SK-N-MC (cell line): ENCODE data around the gene PNN.
"Not testable (repeated sequence)": the region's sequence is repeated elsewhere in the genome, so short reads cannot be mapped to it uniquely, and the experiment has no call there.

Experiments
- DNase-seq: peaks from one replicate; pipeline ENCODE4 v3.0.0-alpha.2; 2011; ENCODE audit warnings: low read depth, low spot score
- H3K27ac ChIP-seq: fragments of 200-600 bp; sonication (generic); 2 replicates; pipeline ENCODE4 v1.5.1; 2016; ENCODE audit warnings: mixed run types
- H3K36me3 ChIP-seq: fragments of 200-600 bp; sonication (generic); 2 replicates; pipeline ENCODE4 v1.6.1; 2017; ENCODE audit warnings: antibody characterized with exemption, low read length, mixed read lengths; ENCODE audit not compliant: insufficient read depth
- H3K4me3 ChIP-seq: fragments of 200-600 bp; sonication (generic); 2 replicates; pipeline ENCODE4 v1.5.1; 2016
- H3K9ac ChIP-seq: fragments of 200-600 bp; sonication (generic); 2 replicates; pipeline ENCODE4 v1.8.0; 2017; ENCODE audit warnings: mixed run types, mixed read lengths; ENCODE audit not compliant: insufficient read length
- H3K9me3 ChIP-seq: fragments of 200-600 bp; sonication (generic); 2 replicates; pipeline ENCODE4 v1.6.1; 2017; ENCODE audit warnings: low read depth, mild to moderate bottlenecking, antibody characterized with exemption, low read length, moderate library complexity, mixed read lengths
- EZH2 ChIP-seq: fragments of 200-600 bp; sonication (generic); IDR thresholded peaks from one replicate; pipeline ENCODE4 v1.6.1; 2017; ENCODE audit warnings: antibody characterized with exemption
- FOXP2 ChIP-seq: optimal IDR thresholded peaks from 2 replicates; pipeline ENCODE3; 2011; ENCODE audit warnings: mild to moderate bottlenecking, moderate library complexity; ENCODE audit not compliant: insufficient read depth; ENCODE audit errors: extremely low read length, control extremely low read depth
- POLR2AphosphoS5 ChIP-seq: IDR thresholded peaks from 2 replicates; pipeline ENCODE4 v1.6.1; 2012; ENCODE audit warnings: mild to moderate bottlenecking, low read depth, low read length, borderline replicate concordance

Gene PNN

DNA sequence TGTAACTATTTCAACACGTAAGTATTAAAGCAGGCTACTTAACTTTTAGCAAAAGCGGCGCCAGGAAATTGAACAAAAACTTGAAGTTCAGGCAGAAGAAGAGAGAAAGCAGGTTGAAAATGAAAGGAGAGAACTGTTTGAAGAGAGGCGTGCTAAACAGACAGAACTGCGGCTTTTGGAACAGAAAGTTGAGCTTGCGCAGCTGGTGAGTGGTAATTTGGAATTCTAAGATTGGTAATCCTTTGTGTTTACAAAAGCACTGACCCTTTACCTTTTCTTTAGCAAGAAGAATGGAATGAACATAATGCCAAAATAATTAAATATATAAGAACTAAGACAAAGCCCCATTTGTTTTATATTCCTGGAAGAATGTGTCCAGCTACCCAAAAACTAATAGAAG, 4.0 kb downstream of the PNN start:
- Histone ChIP-seq H3K9ac (no peak overlapping the region), H3K27ac (peak overlapping the region; percentile 55; the same call in 1 of the 2 replicates), H3K36me3 (peaks cover 84% of the 10 kb centered on the region), H3K4me3 (no peak overlapping the region), H3K9me3 (no peaks in the 10 kb centered on the region)
- no peak for TF ChIP-seq EZH2
- no peak for DNase-seq

- no peak for DNase-seq
- no peak for TF ChIP-seq EZH2
- TF ChIP-seq POLR2AphosphoS5, result 0 out of 2 replicates have a peak, but pooled peaks have one; percentile 3
- TF ChIP-seq FOXP2, result no peak
- Histone ChIP-seq H3K9ac (no peak overlapping the region), H3K4me3 (no peak overlapping the region), H3K27ac (peak overlapping the region; percentile 58), H3K9me3 (no peaks in the 10 kb centered on the region), H3K36me3 (peaks cover 97% of the 10 kb centered on the region)
Observed at GRCh38 chr14:39180553-39180952, 5.5 kb downstream of the PNN start.

DNA sequence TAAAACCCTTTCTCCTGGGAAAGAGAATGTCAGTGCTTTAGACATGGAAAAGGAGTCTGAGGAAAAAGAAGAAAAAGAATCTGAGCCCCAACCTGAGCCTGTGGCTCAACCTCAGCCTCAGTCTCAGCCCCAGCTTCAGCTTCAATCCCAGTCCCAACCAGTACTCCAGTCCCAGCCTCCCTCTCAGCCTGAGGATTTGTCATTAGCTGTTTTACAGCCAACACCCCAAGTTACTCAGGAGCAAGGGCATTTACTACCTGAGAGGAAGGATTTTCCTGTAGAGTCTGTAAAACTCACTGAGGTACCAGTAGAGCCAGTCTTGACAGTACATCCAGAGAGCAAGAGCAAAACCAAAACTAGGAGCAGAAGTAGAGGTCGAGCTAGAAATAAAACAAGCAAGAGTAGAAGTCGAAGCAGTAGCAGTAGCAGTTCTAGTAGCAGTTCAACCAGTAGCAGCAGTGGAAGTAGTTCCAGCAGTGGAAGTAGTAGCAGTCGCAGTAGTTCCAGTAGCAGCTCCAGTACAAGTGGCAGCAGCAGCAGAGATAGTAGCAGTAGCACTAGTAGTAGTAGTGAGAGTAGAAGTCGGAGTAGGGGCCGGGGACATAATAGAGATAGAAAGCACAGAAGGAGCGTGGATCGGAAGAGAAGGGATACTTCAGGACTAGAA, 6.1 kb downstream of the PNN start:
- no peak; the same call in 1 of the 2 replicates for TF ChIP-seq POLR2AphosphoS5
- no peak for TF ChIP-seq FOXP2
- no peak for TF ChIP-seq EZH2
- H3K27ac ChIP-seq, result peak overlapping the region; percentile 12; the same call in 1 of the 2 replicates
- H3K9ac ChIP-seq, result no peak overlapping the region
- H3K36me3 ChIP-seq, result peaks cover 96% of the 10 kb centered on the region
- no peak overlapping the region for H3K4me3 ChIP-seq
- no peak for DNase-seq
- no peaks in the 10 kb centered on the region for H3K9me3 ChIP-seq

DNA sequence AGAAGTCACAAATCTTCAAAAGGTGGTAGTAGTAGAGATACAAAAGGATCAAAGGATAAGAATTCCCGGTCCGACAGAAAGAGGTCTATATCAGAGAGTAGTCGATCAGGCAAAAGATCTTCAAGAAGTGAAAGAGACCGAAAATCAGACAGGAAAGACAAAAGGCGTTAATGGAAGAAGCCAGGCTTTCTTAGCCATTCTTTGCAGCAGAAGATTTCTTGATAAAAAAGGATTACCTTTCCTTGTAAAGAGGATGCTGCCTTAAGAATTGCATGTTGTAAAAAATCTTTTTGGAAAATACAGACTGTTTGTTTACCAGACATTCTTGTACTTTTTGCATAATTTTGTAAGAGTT, 6.6 kb downstream of the PNN start:
- Histone ChIP-seq H3K9me3 (no peaks in the 10 kb centered on the region), H3K36me3 (peaks cover 91% of the 10 kb centered on the region), H3K27ac (no peak overlapping the region), H3K4me3 (no peak overlapping the region), H3K9ac (no peak overlapping the region)
- TF ChIP-seq EZH2, result no peak
- no peak for TF ChIP-seq POLR2AphosphoS5
- TF ChIP-seq FOXP2, result no peak
- DNase-seq, result no peak

DNA sequence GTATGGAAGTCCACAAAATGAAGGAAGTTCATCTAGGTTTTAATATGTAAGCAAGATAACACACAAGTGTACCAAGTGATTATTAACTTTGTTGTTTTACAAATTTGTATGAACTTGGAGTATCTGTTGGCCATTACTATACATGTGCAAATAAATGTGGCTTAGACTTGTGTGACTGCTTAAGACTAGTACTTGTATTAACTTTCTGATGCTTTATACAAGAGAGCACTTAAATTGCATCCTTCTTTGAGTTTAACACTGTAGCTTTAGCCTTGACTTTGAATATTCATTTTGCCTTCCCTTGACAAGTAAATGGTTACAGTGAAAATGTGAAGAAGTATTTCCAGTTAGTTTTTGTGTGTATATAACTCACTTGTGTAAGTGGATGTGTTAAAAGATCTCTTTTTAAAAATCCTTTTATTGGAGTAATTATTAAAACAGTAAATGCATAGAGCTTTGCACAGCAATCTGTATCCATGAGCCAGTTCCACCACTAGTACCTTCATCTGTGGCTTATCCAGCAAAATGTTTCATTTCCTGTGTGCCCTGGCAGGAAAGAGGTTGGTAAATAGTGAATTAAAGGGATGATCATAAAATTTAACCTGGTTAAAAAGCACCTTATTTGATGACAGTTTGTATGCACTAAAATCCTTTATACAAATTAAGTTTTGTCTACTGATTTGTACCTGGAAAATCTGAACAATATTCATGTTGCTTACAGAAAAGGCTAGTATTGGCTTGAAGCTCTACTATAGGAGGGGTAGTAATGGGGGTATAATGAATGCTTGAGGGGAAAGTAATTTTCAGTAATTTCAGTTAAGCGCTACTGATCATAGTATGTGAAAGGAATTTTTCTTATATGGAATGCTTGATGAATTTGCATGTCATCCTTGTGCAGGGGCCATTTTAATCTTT, 8.0 kb downstream of the PNN start:
- TF ChIP-seq EZH2 (no peak), FOXP2 (no peak), POLR2AphosphoS5 (no peak)
- peaks cover 78% of the 10 kb centered on the region for H3K36me3 ChIP-seq
- no peak for DNase-seq
- peak overlapping the region; percentile 25 for H3K27ac ChIP-seq
- no peak overlapping the region for H3K4me3 ChIP-seq
- H3K9ac ChIP-seq, result no peak overlapping the region
- no peaks in the 10 kb centered on the region for H3K9me3 ChIP-seq

DNA sequence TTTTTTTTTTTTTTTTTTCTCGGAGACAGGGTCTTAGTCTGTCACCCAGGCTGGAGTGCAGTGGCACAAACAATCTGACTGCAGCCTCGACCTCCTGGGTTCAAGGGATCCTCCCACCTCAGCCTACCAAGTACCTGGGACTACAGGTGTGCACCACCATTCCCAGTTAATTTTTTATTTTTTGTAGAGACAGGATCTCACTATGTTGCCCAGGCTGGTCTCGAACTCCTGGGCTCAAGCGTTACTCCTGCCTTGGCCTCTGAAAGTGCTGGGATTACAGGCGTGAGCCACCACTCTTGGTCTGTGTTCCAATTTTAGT, 8.6 kb downstream of the PNN start:
- not testable (repeated sequence) for H3K4me3 ChIP-seq, H3K9me3 ChIP-seq, DNase-seq, H3K9ac ChIP-seq
- H3K36me3 ChIP-seq, result peaks cover 71% of the 10 kb centered on the region
- peak overlapping the region; percentile 25; the same call in 1 of the 2 replicates for H3K27ac ChIP-seq

- TF ChIP-seq EZH2 (no peak), POLR2AphosphoS5 (no peak), FOXP2 (no peak)
- peaks cover 60% of the 10 kb centered on the region for H3K36me3 ChIP-seq
- H3K4me3 ChIP-seq, result no peak overlapping the region
- H3K9ac ChIP-seq, result no peak overlapping the region
- DNase-seq, result no peak
- H3K27ac ChIP-seq, result peak overlapping the region; percentile 62; the same call in 1 of the 2 replicates
- H3K9me3 ChIP-seq, result no peaks in the 10 kb centered on the region
Observed at GRCh38 chr14:39184628-39185255, 9.7 kb downstream of the PNN start.

- no peak for TF ChIP-seq POLR2AphosphoS5
- no peak for TF ChIP-seq EZH2
- no peak for TF ChIP-seq FOXP2
- no peak for DNase-seq
- Histone ChIP-seq H3K9me3 (no peaks in the 10 kb centered on the region), H3K27ac (peak overlapping the region; percentile 62; the same call in 1 of the 2 replicates), H3K4me3 (no peak overlapping the region), H3K9ac (no peak overlapping the region), H3K36me3 (peaks cover 53% of the 10 kb centered on the region)
Observed at GRCh38 chr14:39185256-39186049, 10.4 kb downstream of the PNN start.
